Muscle of back (tissue), 11 donors: Measurements from ENCODE around the gene EDA. TPM values are rescaled to one million over a fixed set of nuclear protein-coding genes. Genes with fewer than 3 reads are reported as not detected.
"Not testable (repeated sequence)": the region's sequence is repeated elsewhere in the genome, so short reads cannot be mapped to it uniquely, and the experiment has no call there.

Experiments used
- DNase-seq, 3 donors: peaks; one replicate each; pipeline versions ENCODE4 v3.0.0 to v3.0.0-alpha.2; 2013
- polyA plus RNA-seq, 10 donors: library from polyadenylated mRNA; unstranded; fragments of 120-200 nt; gene quantifications; one replicate each; pipeline ENCODE4 v1.2.1, GENCODE V29; 2013; ENCODE audit not compliant: insufficient read length in 10 of 10

The EDA gene
- polyA plus RNA-seq, 10 donors: 18.8 to 29.0 (median 22.5) TPM

- DNase-seq: no peak
These were observed 316.4 kb downstream of the EDA start for GRCh38 chrX:69932323-69932722.

GRCh38 chrX:69948276-69948797 lies 332.4 kb downstream of the EDA start:
- no peak for DNase-seq

- peak; percentile 3 to 43 (median 21) for DNase-seq
These were observed 335.8 kb downstream of the EDA start for GRCh38 chrX:69951753-69952152.

DNA sequence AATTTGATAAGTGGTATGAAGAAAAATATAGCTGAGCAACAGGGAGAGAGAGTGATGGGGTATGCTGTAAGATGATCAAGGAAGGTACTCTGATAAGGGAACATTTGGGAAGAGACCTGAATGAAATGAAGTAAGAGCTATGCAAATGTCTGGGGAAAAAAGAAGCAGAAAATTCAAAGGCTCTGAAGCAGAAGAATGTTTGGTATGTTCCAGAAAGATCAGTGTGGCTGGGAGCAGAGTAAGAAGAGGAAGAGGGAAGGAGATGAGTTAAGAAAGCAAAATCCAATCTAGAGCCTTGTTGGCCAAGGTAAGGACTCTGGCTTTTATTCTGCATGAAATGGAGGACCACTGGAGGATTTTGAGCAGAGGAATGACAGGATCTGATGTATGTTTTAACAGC lies 343.8 kb downstream of the EDA start:
- no peak for DNase-seq

GRCh38 chrX:69961365-69962072 lies 345.6 kb downstream of the EDA start:
- DNase-seq: no peak

GRCh38 chrX:69968950-69969349 lies 353.0 kb downstream of the EDA start:
- peak; percentile 20 to 52 (median 34) for DNase-seq

- DNase-seq: no peak
These were observed 353.5 kb downstream of the EDA start for GRCh38 chrX:69969460-69969859.

- peak in 1 of 3 donors; percentile 10 for DNase-seq
These were observed 371.8 kb downstream of the EDA start for GRCh38 chrX:69987691-69988090.

DNA sequence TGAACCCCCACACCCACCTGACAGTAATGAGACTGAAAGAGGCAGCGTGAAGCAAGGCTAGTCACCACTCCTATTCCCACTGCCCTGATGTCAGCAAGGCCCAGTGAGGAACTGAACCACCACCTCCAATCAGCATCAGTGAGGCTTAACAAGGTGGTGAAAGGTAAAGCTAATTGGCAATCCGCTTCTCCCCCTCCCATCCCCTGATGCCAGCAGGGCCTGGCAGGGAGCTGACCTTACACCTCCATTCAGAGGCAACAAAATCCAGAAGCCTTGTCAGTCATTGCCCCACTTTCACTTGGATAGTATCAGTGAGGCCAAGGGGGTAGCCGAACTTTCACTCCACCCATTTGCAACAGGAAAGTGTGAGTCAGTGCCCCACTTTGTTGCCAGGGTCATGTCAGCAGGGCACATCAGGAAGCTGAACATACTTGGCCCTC lies 373.1 kb downstream of the EDA start:
- DNase-seq: no peak

DNA sequence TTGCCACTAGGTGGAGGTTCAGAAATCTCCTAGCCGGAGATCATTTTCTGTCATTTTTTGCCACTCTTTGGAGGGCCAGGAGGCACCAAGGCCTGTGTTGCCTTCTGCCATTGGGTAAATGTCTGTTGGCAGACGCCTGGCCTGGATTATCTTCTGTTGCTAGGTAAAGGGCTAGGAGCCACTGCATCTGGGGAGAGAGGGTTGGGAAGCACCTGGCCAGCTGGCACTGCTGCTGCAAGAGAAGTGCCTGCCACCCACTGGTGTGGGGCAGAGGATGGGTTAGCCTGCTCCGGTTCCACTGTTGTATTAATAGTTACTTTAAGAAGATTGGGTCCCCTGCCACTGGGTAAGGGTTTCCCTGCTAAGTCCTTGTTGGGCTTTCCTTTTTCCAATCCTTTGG lies 375.8 kb downstream of the EDA start:
- DNase-seq: no peak

DNA sequence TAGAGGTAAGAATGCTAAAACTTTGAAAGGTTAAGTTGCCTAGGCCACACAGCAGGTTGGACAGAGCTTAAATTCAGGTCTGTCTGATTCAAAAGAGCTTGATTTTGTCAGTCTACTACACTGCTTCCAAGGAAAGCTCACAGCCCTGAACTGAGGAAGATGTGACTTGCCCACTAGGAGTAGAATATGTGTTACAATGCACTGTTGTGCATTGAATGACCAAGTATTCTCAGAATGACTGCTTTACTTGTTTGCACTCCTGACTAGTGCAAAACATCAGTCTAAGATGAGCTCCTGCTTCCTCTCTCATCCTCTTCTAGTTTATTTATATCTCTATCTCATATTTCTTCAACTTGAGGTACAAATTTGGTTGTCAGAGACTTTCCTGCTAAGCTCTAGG lies 377.6 kb downstream of the EDA start:
- no peak for DNase-seq

DNA sequence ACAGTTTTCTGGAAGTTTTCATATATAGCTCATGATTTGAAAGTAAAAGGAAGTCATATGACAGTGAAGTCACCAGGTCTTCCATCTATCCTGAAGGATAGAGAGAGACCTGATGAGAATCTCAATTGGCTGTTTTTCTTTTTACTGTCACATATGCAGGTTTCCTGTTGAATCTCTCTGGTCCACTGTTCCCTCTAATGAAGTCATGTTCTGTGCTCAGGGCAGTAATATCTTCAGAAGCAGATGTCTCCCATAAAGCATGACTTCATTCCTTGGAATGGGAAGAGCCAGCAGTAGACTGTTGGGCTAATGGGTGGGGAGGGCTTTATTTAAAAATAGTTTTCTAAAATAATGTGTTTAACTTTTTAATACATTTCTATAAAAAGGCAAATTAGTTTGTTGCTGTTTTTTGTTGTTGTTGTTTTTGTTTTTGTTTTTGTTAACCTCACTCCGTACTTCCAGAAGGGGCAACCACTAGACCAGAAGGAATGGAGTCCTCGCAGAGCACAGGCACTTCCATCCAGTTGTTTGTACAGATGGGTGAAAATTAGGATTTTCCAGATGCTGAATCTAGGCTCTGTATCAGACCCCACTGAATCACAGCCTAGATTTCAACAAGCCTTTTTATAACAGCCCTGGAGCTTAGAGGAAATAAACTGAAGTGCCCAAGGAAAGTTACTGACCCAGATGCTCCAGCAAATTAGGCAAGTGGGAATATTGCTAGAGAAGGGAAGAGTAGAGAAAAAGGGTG lies 379.6 kb downstream of the EDA start:
- DNase-seq: peak in 1 of 3 donors; percentile 57

GRCh38 chrX:69996113-69996468 lies 380.2 kb downstream of the EDA start:
- DNase-seq: no peak

DNA sequence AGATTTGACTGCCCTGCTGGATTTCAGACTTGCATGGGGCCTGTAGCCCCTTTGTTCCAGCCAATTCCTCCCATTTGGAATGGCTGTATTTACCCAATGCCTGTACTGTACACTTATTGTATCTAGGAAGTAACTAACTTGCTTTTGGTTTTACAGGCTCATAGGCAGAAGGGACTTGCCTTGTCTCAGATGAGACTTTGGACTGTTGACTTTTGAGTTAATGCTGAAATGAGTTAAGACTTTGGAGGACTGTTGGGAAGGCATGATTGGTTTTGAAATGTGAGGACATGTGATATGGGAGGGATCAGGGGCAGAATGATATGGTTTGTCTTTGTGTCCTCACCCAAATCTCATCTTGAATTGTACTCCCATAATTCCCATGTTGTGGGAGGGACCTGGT lies 382.4 kb downstream of the EDA start:
- DNase-seq: not testable (repeated sequence)

- no peak for DNase-seq
These were observed 385.4 kb downstream of the EDA start for GRCh38 chrX:70001269-70001668.

DNA sequence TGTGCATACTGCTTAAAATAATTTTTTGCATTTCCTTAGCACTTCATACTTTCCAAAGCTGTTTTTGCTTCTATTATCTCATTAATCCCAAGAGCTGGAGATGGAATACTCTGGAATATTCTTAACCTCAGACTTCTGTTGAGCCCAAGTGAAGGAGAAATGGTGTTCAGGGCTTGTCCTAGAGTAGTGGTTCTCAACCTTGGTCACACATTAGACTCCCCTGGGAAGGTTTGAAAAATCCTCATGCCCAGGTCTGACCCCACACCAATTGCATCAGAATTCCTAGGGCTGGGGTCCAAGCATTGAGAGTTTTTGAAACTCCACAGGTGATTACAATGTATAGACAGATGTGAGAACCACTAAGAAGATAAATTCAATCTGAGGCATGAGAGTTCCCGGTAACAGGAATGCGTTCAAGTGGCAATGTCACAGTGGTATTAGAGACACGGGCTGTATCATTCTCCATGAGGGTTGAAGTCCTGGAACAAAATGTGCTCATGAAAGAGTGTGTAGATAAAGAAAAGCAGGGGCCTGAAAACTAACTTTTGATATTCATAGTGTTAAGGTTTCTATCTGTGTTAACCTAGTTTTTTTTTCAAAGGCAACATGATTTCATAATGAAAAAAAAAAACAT lies 385.9 kb downstream of the EDA start:
- DNase-seq: no peak

DNA sequence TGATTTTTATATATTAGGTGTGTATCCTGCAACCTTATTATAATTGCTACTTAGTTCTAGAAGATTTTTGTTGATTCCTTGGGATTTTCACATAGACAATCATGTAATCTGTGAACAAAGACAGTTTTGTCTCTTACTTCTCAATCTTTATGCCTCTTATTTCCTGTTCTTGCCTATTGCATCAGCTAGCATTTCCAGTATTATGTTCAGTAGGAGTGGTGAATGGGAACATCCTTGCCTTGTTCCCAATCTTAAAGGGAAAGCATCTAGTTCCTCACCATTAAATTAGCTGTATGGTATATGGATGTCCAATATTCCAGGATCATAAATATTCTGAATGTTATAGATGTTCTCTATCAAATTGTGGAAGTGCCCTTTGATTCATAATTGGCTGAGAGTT lies 392.0 kb downstream of the EDA start:
- no peak for DNase-seq

DNA sequence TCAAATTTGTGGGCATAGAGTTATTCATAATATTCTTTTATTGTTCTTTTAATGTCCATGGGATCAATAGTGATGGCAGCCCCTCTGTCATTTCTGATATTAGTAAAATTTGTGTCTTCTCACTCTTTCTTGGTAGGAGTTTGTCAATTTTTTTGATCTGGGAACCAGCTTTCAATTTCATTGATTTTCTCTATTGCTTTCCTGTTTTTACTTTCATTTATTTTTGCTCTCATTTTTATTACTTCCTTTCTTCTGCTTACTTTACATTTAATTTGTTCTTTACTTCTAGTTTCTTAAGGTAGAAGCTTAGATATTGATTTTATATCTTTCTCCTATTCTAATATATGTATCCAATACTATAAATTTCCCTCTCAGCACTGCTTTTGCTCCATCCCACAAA lies 393.1 kb downstream of the EDA start:
- no peak for DNase-seq

GRCh38 chrX:70009970-70010369 lies 394.1 kb downstream of the EDA start:
- no peak for DNase-seq

- DNase-seq: no peak
These were observed 396.8 kb downstream of the EDA start for GRCh38 chrX:70012756-70013155.

- DNase-seq: peak in 1 of 3 donors; percentile 51
These were observed 397.8 kb downstream of the EDA start for GRCh38 chrX:70013466-70014381.

DNA sequence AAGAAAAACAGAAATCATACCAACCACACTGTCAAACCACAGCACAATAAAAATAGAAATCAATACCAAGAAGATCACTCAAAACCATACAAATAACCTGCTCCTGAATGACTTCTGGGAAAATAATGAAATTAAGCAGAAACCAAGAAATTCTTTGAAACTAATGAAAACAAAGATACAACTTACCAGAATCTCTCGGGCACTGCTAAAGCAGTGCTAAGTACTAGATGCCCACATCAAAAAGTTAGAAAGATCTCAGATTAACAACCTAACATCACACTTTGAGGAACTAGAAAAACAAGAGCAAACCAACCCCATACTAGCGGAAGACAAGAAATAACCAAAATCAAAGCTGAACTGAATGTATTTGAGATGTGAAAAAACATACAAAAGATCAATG lies 400.6 kb downstream of the EDA start:
- DNase-seq: no peak
